Endothelial cell of umbilical vein (primary cell): ENCODE results near the gene TRIP13.
"Not testable (repeated sequence)": the region's sequence is repeated elsewhere in the genome, so short reads cannot be mapped to it uniquely, and the experiment has no call there.

Experiments
- EZH2 ChIP-seq: IDR thresholded peaks from 2 replicates; pipeline ENCODE4 v1.6.1; 2012; ENCODE audit warnings: borderline replicate concordance, low read depth, mild to moderate bottlenecking, moderate library complexity, low read length, inconsistent platforms; ENCODE audit not compliant: severe bottlenecking
- JUN ChIP-seq: IDR thresholded peaks from 2 replicates; pipeline ENCODE4 v1.6.1; 2011; ENCODE audit warnings: borderline replicate concordance, low read depth; ENCODE audit not compliant: insufficient read length, insufficient read depth
- MYC ChIP-seq: IDR thresholded peaks from one replicate; pipeline ENCODE4 v1.6.1; 2011; ENCODE audit warnings: mild to moderate bottlenecking, low read depth, low read length
- POLR2A ChIP-seq: IDR thresholded peaks from 2 replicates; pipeline ENCODE4 v1.6.1; 2012; ENCODE audit warnings: low read depth, mild to moderate bottlenecking, control low read depth, low read length
- POLR2AphosphoS5 ChIP-seq: IDR thresholded peaks from 2 replicates; pipeline ENCODE4 v1.6.1; 2012; ENCODE audit warnings: low read depth, mild to moderate bottlenecking, control low read depth, low read length, moderate library complexity; ENCODE audit not compliant: insufficient read depth
- TF ChIP-seq, protein P1 (sequence below), 2 donors: IDR thresholded peaks; 1 replicate in 1 of 2; 2 replicates in 1 of 2; pipeline ENCODE4 v1.5.1; 2011; ENCODE audit warnings: low read length in 2 of 2, mild to moderate bottlenecking in 2 of 2, moderate library complexity in 2 of 2, control low read depth in 1 of 2, inconsistent platforms in 1 of 2, low read depth in 1 of 2; ENCODE audit not compliant: insufficient read depth in 1 of 2; ENCODE audit errors: extremely low read depth in 1 of 2
- TF ChIP-seq, protein P2 (sequence below): IDR thresholded peaks from 2 replicates; pipeline ENCODE4 v1.6.1; 2011; ENCODE audit not compliant: insufficient read depth, insufficient read length

DNA sequence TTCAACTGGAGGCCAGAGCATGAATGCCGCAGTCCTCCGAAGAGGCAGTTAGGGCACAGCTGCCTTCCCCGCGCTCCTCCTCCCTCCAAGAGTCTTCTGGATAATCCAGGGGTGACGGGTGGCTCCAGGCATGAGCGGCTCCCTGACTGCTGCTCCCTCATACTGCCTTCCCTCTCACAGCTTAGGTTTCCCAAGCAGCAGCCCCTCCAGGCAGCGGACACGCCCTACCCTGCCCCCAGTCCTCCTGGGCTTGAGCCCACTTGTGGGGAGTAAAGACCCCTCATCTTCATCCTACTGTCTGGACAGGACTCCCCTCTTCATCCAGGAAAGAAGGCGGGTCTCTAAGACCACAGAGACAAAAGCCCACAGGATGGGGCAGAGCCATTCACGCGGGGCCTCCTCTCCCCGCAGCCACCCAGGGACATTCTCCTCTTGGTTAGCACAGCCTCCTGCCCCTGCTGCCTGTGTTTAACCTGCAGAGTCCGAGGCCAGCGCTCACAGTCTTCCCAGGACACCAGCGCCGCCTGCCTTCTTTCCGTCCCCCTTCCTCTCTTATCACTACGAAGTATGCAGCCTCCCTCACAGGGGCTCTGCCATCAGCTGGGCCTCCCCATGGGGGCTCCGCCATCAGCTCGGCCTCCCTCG is 47.5 kb upstream of the TRIP13 start:
- TF ChIP-seq, protein P1, sequence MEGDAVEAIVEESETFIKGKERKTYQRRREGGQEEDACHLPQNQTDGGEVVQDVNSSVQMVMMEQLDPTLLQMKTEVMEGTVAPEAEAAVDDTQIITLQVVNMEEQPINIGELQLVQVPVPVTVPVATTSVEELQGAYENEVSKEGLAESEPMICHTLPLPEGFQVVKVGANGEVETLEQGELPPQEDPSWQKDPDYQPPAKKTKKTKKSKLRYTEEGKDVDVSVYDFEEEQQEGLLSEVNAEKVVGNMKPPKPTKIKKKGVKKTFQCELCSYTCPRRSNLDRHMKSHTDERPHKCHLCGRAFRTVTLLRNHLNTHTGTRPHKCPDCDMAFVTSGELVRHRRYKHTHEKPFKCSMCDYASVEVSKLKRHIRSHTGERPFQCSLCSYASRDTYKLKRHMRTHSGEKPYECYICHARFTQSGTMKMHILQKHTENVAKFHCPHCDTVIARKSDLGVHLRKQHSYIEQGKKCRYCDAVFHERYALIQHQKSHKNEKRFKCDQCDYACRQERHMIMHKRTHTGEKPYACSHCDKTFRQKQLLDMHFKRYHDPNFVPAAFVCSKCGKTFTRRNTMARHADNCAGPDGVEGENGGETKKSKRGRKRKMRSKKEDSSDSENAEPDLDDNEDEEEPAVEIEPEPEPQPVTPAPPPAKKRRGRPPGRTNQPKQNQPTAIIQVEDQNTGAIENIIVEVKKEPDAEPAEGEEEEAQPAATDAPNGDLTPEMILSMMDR (IDR thresholded peaks at IDR 0.05; ENCODE audit: extremely low read depth in 1 of 2, insufficient read depth in 1 of 2, low read depth in 1 of 2, low read length in 2 of 2), result not testable (repeated sequence)
- TF ChIP-seq, protein P2, sequence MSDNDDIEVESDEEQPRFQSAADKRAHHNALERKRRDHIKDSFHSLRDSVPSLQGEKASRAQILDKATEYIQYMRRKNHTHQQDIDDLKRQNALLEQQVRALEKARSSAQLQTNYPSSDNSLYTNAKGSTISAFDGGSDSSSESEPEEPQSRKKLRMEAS, result not testable (repeated sequence)
- TF ChIP-seq EZH2, POLR2AphosphoS5, MYC, POLR2A, JUN: not testable (repeated sequence)
